ENCODE data around the gene PCDHGA12.

DNA sequence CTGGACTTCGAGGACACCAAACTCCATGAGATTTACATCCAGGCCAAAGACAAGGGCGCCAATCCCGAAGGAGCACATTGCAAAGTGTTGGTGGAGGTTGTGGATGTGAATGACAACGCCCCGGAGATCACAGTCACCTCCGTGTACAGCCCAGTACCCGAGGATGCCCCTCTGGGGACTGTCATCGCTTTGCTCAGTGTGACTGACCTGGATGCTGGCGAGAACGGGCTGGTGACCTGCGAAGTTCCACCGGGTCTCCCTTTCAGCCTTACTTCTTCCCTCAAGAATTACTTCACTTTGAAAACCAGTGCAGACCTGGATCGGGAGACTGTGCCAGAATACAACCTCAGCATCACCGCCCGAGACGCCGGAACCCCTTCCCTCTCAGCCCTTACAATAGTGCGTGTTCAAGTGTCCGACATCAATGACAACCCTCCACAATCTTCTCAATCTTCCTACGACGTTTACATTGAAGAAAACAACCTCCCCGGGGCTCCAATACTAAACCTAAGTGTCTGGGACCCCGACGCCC is 46.8 kb downstream of the PCDHGA12 start:
- TF ChIP-seq SPI1 (IDR thresholded peaks at IDR 0.05; ENCODE audit: borderline replicate concordance, insufficient read depth, low read depth, low read length) (no peak), POLR2A (IDR thresholded peaks at IDR 0.05; ENCODE audit: low read depth, low read length) (no peak), KDM1A (IDR thresholded peaks at IDR 0.05; ENCODE audit: borderline replicate concordance) (no peak), MYC (IDR thresholded peaks at IDR 0.05; ENCODE audit: insufficient read depth, insufficient read length, insufficient replicate concordance, low read length, severe bottlenecking) (no peak), MXI1 (IDR thresholded peaks at IDR 0.05; ENCODE audit: low read depth, low read length) (no peak), TCF7 (IDR thresholded peaks at IDR 0.05; ENCODE audit: borderline replicate concordance) (no peak), SIN3A (IDR thresholded peaks at IDR 0.05; ENCODE audit: low read depth, low read length) (no peak), EED (IDR thresholded peaks at IDR 0.05; ENCODE audit: low read depth) (no peak)
- TF ChIP-seq, protein P1, sequence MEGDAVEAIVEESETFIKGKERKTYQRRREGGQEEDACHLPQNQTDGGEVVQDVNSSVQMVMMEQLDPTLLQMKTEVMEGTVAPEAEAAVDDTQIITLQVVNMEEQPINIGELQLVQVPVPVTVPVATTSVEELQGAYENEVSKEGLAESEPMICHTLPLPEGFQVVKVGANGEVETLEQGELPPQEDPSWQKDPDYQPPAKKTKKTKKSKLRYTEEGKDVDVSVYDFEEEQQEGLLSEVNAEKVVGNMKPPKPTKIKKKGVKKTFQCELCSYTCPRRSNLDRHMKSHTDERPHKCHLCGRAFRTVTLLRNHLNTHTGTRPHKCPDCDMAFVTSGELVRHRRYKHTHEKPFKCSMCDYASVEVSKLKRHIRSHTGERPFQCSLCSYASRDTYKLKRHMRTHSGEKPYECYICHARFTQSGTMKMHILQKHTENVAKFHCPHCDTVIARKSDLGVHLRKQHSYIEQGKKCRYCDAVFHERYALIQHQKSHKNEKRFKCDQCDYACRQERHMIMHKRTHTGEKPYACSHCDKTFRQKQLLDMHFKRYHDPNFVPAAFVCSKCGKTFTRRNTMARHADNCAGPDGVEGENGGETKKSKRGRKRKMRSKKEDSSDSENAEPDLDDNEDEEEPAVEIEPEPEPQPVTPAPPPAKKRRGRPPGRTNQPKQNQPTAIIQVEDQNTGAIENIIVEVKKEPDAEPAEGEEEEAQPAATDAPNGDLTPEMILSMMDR (IDR thresholded peaks at IDR 0.05 in 2 of 3, conservative IDR thresholded peaks at IDR 0.05 in 1 of 3; ENCODE audit: control insufficient read depth in 2 of 3, extremely low read depth in 1 of 3, insufficient read depth in 1 of 3, low read depth in 3 of 3, low read length in 3 of 3): no peak

Data from GM12878 (cell line).